ENCODE results near the gene TAOK1. TPM values are rescaled to one million over a fixed set of nuclear protein-coding genes. Genes with fewer than 3 reads are reported as not detected.
"Not testable (repeated sequence)": the region's sequence is repeated elsewhere in the genome, so short reads cannot be mapped to it uniquely, and the experiment has no call there.

Gene TAOK1
- total RNA-seq = 100 to 1,000 TPM in 1 of 4 donors, 10 to 100 TPM in 3; 28.7 to 104 (median 42.8) TPM

DNA sequence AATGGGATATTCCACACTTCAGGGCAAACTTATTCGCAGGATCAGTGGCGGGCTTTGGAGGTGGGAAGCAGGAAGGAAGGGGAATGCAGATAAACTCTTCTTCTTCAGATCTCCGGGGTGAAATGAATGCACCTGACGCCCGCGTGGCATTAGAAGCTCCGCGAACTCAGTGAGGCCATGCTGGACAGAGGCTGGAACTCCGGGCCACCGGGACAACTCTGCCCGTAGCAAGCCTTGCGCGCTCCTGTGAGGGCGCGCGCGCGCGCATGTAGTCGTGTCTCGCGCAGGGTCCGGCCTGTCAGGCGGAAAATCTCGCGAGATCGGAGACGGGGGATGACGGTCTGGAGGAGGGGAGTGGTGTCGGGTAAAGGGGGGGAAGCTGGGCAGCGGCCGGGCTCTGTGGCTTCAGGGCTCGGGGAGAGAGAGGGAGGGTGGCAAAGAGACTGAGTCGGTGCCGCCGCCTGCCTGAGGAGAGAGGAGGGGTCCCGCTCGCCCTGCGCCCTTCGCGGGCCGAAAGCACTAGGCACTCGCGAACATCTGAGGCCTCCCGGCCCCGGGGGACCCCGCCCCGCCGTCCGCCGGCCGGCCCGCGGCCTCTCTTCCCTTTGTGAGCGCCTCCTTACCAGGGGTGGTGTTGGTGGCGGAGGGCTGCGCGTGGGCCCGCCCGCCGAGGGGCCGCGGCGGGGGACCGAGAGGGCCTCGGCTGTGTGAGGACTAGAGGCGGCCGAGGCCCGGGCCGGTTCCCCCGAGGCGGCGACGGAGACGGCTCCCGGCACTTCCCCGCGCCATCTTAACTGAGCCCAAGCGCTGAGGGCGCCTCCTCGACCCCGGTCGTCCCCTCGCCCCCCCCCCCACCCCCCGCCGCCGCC, at the start of gene TAOK1:
Gene TAOK1, plus strand, starts transcription at position 382 of the 869 bp plus-strand sequence. CDS start 61,186 bp downstream, outside the sequence.
- Histone ChIP-seq H3K9me3 (no peaks in the 10 kb centered on the region), H3K4me1 (peaks cover 0 to 17% (median 2%) of the 10 kb centered on the region in 4 donors), H3K27me3 (no peaks in the 10 kb centered on the region), H3K36me3 (no peaks in the 10 kb centered on the region), H3K4me3 (peak within 1 kb of the TSS; percentile 69 to 98 (median 94)), H3K27ac (peak within 1 kb of the TSS; percentile 94 to 99 (median 97))
- peak; percentile 99 to 100 (median 99) for DNase-seq
- peak in 1 of 6 experiments; percentile 2 for TF ChIP-seq CTCF (IDR thresholded peaks at IDR 0.05)
- TF ChIP-seq POLR2A (IDR thresholded peaks at IDR 0.05) = peak; percentile 90 to 93

- DNase-seq = no peak
- Histone ChIP-seq H3K4me1 (no peaks in the 10 kb centered on the region), H3K9me3 (no peaks in the 10 kb centered on the region), H3K4me3 (no peak overlapping the region), H3K27me3 (no peaks in the 10 kb centered on the region), H3K27ac (no peak overlapping the region), H3K36me3 (no peaks in the 10 kb centered on the region)
- TF ChIP-seq POLR2A (IDR thresholded peaks at IDR 0.05) (no peak), CTCF (IDR thresholded peaks at IDR 0.05) (no peak)
Observed at GRCh38 chr17:29341726-29342125, 48.4 kb upstream of the TAOK1 start.

DNA sequence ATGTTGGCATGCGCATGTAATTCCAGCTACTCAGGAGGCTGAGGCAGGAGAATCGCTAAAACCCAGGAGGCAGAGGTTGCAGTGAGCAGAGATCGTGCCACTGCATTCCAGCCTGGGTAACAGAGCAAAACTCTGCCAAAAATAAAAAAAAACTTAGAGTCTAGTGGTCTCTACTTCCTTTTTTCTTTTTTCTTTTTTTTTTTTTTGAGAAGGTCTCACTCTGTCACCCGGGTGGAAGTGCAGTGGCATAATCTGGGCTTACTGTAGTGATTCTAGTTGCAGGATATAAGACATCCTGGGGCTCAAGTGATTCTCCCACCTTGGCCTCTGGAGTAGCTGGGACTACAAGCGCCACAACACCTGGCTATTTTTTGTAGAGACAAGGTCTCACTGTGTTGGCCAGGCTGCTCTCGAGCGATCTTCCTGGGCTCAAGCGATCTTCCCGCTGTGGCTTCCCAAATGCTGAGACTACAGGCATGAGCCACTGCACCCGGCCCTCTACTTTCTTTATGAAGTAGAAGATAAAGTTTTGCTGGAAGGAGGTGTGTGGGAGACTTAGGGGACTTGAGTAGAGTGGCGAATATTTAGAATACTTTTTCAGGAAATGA, 47.9 kb upstream of the TAOK1 start:
- no peak overlapping the region for H3K27ac ChIP-seq
- H3K36me3 ChIP-seq = no peaks in the 10 kb centered on the region
- no peaks in the 10 kb centered on the region for H3K4me1 ChIP-seq
- H3K9me3 ChIP-seq = no peaks in the 10 kb centered on the region
- DNase-seq = no peak
- no peak for TF ChIP-seq POLR2A (IDR thresholded peaks at IDR 0.05)
- TF ChIP-seq CTCF (IDR thresholded peaks at IDR 0.05) = no peak
- no peaks in the 10 kb centered on the region for H3K27me3 ChIP-seq
- no peak overlapping the region for H3K4me3 ChIP-seq

DNA sequence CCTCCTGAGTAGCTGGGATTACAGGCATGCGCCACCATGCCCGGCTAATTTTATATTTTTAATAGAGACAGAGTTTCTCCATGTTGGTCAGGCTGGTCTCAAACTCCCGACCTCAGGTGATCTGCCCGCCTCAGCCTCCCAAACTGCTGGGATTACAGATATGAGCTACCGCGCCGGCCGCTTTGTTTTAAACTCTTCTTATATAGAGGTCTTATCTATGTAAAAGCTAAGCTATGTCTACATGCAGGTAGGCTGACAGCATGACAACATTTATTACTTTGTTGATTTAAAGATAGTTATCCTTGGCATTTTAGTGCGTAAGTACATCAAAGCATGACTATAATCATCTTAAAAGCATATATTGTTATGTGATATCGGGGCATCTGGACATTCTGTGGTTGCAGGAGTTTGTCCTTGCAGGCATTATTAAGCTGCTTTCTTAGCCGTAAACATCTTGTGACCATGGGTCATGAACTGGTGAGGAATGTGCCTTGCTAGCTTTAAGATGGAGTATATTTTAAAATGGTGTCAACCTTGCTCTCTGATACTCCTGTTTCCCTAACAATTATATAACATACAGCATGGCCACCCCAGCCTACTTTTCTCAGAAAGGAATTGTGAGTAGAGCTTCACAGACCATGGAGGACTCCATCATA, 45.8 kb upstream of the TAOK1 start:
- TF ChIP-seq CTCF (IDR thresholded peaks at IDR 0.05) (no peak), POLR2A (IDR thresholded peaks at IDR 0.05) (no peak)
- no peaks in the 10 kb centered on the region for H3K27me3 ChIP-seq
- H3K9me3 ChIP-seq = no peaks in the 10 kb centered on the region
- H3K4me3 ChIP-seq = no peak overlapping the region
- no peaks in the 10 kb centered on the region for H3K4me1 ChIP-seq
- no peak overlapping the region for H3K27ac ChIP-seq
- DNase-seq = no peak
- H3K36me3 ChIP-seq = no peaks in the 10 kb centered on the region

DNA sequence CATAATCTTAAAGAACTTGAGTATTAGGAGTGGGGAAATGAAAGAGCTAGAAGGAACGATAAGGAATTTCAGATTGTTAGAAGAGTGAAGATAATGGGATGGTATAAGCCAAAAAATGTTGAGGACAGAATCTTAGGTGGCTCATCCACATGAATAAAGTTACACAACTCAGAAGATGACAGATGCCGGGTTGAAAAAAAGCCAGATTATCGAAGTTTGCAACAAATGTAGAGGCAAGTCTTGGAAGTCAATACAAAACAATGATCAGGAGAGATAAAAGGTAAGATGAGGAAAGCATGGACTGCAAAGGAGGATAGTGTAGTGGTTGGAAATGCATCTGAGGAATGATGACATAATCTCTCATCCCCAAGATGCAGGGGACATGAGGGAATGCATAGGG, 45.1 kb upstream of the TAOK1 start:
- H3K36me3 ChIP-seq = no peaks in the 10 kb centered on the region
- TF ChIP-seq POLR2A (IDR thresholded peaks at IDR 0.05) (no peak), CTCF (IDR thresholded peaks at IDR 0.05) (no peak)
- H3K27ac ChIP-seq = no peak overlapping the region
- no peaks in the 10 kb centered on the region for H3K4me1 ChIP-seq
- no peaks in the 10 kb centered on the region for H3K27me3 ChIP-seq
- no peak for DNase-seq
- H3K4me3 ChIP-seq = no peak overlapping the region
- no peaks in the 10 kb centered on the region for H3K9me3 ChIP-seq

GRCh38 chr17:29345470-29345869, 44.7 kb upstream of the TAOK1 start:
- not testable (repeated sequence) for H3K4me3 ChIP-seq, DNase-seq, H3K9me3 ChIP-seq, H3K27me3 ChIP-seq, H3K27ac ChIP-seq, H3K4me1 ChIP-seq, H3K36me3 ChIP-seq

Measured in Peyer's patch (tissue), 4 donors.